SW 1271 (cell line): Measurements from ENCODE around the gene CRACDL.

ENCODE experiments used
- DNase-seq, 2 experiments: peaks; one replicate each; lab custom pipeline; 2025; lab: John Stamatoyannopoulos, UW

CRACDL gene

GRCh38 chr2:98859323-98859722 is 76.7 kb downstream of the CRACDL start:
- no peak for DNase-seq

GRCh38 chr2:98857001-98857400 is 79.0 kb downstream of the CRACDL start:
- no peak for DNase-seq

- no peak for DNase-seq
These were observed 81.3 kb downstream of the CRACDL start for GRCh38 chr2:98854682-98855081.

- no peak for DNase-seq
These were observed 83.1 kb downstream of the CRACDL start for GRCh38 chr2:98852932-98853331.

- DNase-seq, result no peak
These were observed 86.0 kb downstream of the CRACDL start for GRCh38 chr2:98850074-98850473.

- no peak for DNase-seq
These were observed 86.9 kb downstream of the CRACDL start for GRCh38 chr2:98849113-98849512.

GRCh38 chr2:98847853-98848252 is 88.2 kb downstream of the CRACDL start:
- DNase-seq, result no peak

- no peak for DNase-seq
These were observed 90.0 kb downstream of the CRACDL start for GRCh38 chr2:98846041-98846440.

- no peak for DNase-seq
These were observed 93.9 kb downstream of the CRACDL start for GRCh38 chr2:98842136-98842535.

GRCh38 chr2:98839292-98839691 is 96.7 kb downstream of the CRACDL start:
- no peak for DNase-seq

- DNase-seq, result no peak
These were observed 100.1 kb downstream of the CRACDL start for GRCh38 chr2:98835831-98836385.

- DNase-seq, result no peak
These were observed 102.1 kb downstream of the CRACDL start for GRCh38 chr2:98833917-98834263.

GRCh38 chr2:98833172-98833916 is 102.7 kb downstream of the CRACDL start:
- DNase-seq, result no peak

GRCh38 chr2:98832172-98832571 is 103.9 kb downstream of the CRACDL start:
- no peak for DNase-seq

GRCh38 chr2:98830571-98831145 is 105.4 kb downstream of the CRACDL start:
- no peak for DNase-seq

GRCh38 chr2:98829581-98830270 is 106.3 kb downstream of the CRACDL start:
- no peak for DNase-seq

GRCh38 chr2:98828793-98829371 is 107.1 kb downstream of the CRACDL start:
- DNase-seq, result no peak

GRCh38 chr2:98828369-98828744 is 107.7 kb downstream of the CRACDL start:
- DNase-seq, result no peak

- DNase-seq, result no peak
These were observed 108.2 kb downstream of the CRACDL start for GRCh38 chr2:98827625-98828368.

- DNase-seq, result no peak
These were observed 109.2 kb downstream of the CRACDL start for GRCh38 chr2:98826856-98827255.

- DNase-seq, result no peak
These were observed 110.2 kb downstream of the CRACDL start for GRCh38 chr2:98825858-98826257.

GRCh38 chr2:98825404-98825803 is 110.6 kb downstream of the CRACDL start:
- no peak for DNase-seq
